MM.1S (cell line): Measurements from ENCODE around the gene ELF4.

Experiments used
- DNase-seq: peaks from one replicate; pipeline ENCODE4 v3.0.0-alpha.2; 2015
- H2AFZ ChIP-seq: fragments of 300-600 bp; sonication (generic); 2 replicates; pipeline ENCODE4 v1.6.0; 2016; ENCODE audit warnings: antibody characterized with exemption, low read length
- H3F3A ChIP-seq: fragments of 300-600 bp; sonication (generic); 2 replicates; pipeline ENCODE4 v1.6.1; 2016; ENCODE audit warnings: mild to moderate bottlenecking, antibody characterized with exemption, low read length, moderate library complexity, mixed read lengths; ENCODE audit not compliant: insufficient read depth
- H3K27ac ChIP-seq: fragments of 300-600 bp; sonication (generic); 2 replicates; pipeline ENCODE4 v1.5.1; 2016; ENCODE audit warnings: mild to moderate bottlenecking, low read length
- H3K27me3 ChIP-seq: fragments of 300-600 bp; sonication (generic); replicated peaks from 2 replicates; pipeline ENCODE4 v1.6.0; 2016; ENCODE audit warnings: low read length; ENCODE audit not compliant: insufficient read depth
- H3K36me3 ChIP-seq: fragments of 300-600 bp; sonication (generic); replicated peaks from 2 replicates; pipeline ENCODE4 v1.6.1; 2016; ENCODE audit warnings: mild to moderate bottlenecking, low read length, mixed read lengths; ENCODE audit not compliant: insufficient read depth
- H3K4me1 ChIP-seq: fragments of 300-600 bp; sonication (generic); 2 replicates; pipeline ENCODE4 v1.6.1; 2016; ENCODE audit warnings: low read length, mixed read lengths
- H3K4me2 ChIP-seq: fragments of 300-600 bp; sonication (generic); 2 replicates; pipeline ENCODE4 v1.6.0; 2016; ENCODE audit warnings: low read depth, low read length
- H3K4me3 ChIP-seq: fragments of 300-600 bp; sonication (generic); 2 replicates; pipeline ENCODE4 v1.5.1; 2016; ENCODE audit warnings: low read length, mixed read lengths
- H3K79me2 ChIP-seq: fragments of 300-600 bp; sonication (generic); 2 replicates; pipeline ENCODE4 v1.6.1; 2016; ENCODE audit warnings: mixed run types, low read length, mixed read lengths
- H3K9ac ChIP-seq: fragments of 300-600 bp; sonication (generic); 2 replicates; pipeline ENCODE4 v1.6.1; 2016; ENCODE audit warnings: low read length, mixed read lengths
- H3K9me2 ChIP-seq: fragments of 300-600 bp; sonication (generic); replicated peaks from 2 replicates; pipeline ENCODE4 v1.6.1; 2016; ENCODE audit warnings: mild to moderate bottlenecking, low read length, mixed read lengths; ENCODE audit not compliant: insufficient read depth
- H3K9me3 ChIP-seq: fragments of 300-600 bp; sonication (generic); replicated peaks from 2 replicates; pipeline ENCODE4 v1.6.1; 2016; ENCODE audit warnings: mild to moderate bottlenecking, low read length, mixed read lengths; ENCODE audit not compliant: insufficient read depth
- H4K20me1 ChIP-seq: fragments of 300-600 bp; sonication (generic); 2 replicates; pipeline ENCODE4 v1.6.1; 2016; ENCODE audit warnings: mild to moderate bottlenecking, low read length, moderate library complexity, mixed read lengths; ENCODE audit not compliant: insufficient read depth
- EZH2 ChIP-seq: fragments of 300-600 bp; sonication (generic); optimal IDR thresholded peaks from 2 replicates; pipeline ENCODE3; 2017; ENCODE audit warnings: low read depth, mild to moderate bottlenecking, antibody characterized with exemption, low read length, mixed read lengths
- EZH2phosphoT487 ChIP-seq: fragments of 300-600 bp; sonication (generic); IDR thresholded peaks from 2 replicates; pipeline ENCODE4 v1.6.1; 2018; ENCODE audit warnings: antibody characterized with exemption, low read length
- TF ChIP-seq, protein P1 (sequence below): fragments of 300-600 bp; sonication (generic); IDR thresholded peaks from 2 replicates; pipeline ENCODE4 v1.5.1; 2016; ENCODE audit warnings: antibody characterized with exemption, low read length, mixed read lengths

The ELF4 gene

DNA sequence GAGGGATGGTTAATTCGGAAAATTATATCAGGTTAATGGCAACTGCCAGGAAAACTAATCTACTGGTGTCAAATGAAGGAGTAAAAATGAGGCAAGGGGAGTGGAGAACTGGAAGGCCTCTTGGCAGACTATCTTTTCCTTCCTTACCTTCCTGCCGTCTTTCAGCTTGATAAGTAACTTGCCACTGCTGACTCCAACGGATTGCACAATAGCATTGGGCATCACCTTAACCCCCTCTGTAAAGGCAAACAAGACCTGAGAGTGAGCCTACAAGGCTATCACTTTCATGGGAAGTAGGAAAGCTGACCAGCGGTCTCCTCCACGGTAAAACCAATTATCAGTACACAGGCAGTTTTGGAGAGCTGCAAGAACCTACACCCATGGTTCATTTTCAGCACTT lies 26.2 kb upstream of the ELF4 start:
- no peaks in the 10 kb centered on the region for H3K36me3 ChIP-seq
- no peaks in the 10 kb centered on the region for H3K79me2 ChIP-seq
- no peaks in the 10 kb centered on the region for H3F3A ChIP-seq
- no peak overlapping the region for H3K4me3 ChIP-seq
- no peak for DNase-seq
- no peaks in the 10 kb centered on the region for H3K9me2 ChIP-seq
- H3K27me3 ChIP-seq, result no peaks in the 10 kb centered on the region
- no peak overlapping the region for H3K27ac ChIP-seq
- H3K9me3 ChIP-seq, result no peaks in the 10 kb centered on the region
- no peaks in the 10 kb centered on the region for H3K4me1 ChIP-seq
- no peak overlapping the region for H2AFZ ChIP-seq
- no peaks in the 10 kb centered on the region for H4K20me1 ChIP-seq
- no peak overlapping the region for H3K9ac ChIP-seq
- H3K4me2 ChIP-seq, result no peak overlapping the region
- no peak for TF ChIP-seq EZH2
- TF ChIP-seq, protein P1, sequence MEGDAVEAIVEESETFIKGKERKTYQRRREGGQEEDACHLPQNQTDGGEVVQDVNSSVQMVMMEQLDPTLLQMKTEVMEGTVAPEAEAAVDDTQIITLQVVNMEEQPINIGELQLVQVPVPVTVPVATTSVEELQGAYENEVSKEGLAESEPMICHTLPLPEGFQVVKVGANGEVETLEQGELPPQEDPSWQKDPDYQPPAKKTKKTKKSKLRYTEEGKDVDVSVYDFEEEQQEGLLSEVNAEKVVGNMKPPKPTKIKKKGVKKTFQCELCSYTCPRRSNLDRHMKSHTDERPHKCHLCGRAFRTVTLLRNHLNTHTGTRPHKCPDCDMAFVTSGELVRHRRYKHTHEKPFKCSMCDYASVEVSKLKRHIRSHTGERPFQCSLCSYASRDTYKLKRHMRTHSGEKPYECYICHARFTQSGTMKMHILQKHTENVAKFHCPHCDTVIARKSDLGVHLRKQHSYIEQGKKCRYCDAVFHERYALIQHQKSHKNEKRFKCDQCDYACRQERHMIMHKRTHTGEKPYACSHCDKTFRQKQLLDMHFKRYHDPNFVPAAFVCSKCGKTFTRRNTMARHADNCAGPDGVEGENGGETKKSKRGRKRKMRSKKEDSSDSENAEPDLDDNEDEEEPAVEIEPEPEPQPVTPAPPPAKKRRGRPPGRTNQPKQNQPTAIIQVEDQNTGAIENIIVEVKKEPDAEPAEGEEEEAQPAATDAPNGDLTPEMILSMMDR, result no peak
- no peak for TF ChIP-seq EZH2phosphoT487

DNA sequence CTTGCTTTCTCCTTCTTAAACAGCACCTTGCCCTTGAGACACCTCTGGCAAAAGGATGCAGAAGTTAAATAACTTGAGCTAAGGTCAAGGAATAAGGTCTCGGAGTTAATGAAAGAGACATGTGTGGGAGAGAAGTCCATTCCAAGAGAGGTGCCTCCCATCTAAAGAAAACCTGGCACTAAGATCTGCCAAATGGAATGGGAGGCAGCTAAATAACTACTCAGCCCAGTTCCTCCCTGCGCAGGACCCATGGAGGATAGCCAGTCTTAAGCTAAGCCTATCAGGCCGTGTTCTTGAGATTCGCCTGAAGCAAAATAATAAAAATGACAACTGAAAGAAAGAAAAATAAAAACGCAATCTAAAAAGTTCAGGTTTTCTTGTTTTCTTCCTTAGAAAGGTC lies 20.7 kb upstream of the ELF4 start:
- no peaks in the 10 kb centered on the region for H3F3A ChIP-seq
- no peak for DNase-seq
- no peaks in the 10 kb centered on the region for H3K36me3 ChIP-seq
- H3K9me3 ChIP-seq, result no peaks in the 10 kb centered on the region
- no peaks in the 10 kb centered on the region for H3K4me1 ChIP-seq
- no peaks in the 10 kb centered on the region for H4K20me1 ChIP-seq
- no peaks in the 10 kb centered on the region for H3K9me2 ChIP-seq
- no peak overlapping the region for H2AFZ ChIP-seq
- H3K27me3 ChIP-seq, result no peaks in the 10 kb centered on the region
- no peaks in the 10 kb centered on the region for H3K79me2 ChIP-seq
- H3K4me2 ChIP-seq, result no peak overlapping the region
- H3K9ac ChIP-seq, result no peak overlapping the region
- no peak overlapping the region for H3K27ac ChIP-seq
- no peak overlapping the region for H3K4me3 ChIP-seq
- TF ChIP-seq EZH2phosphoT487 (no peak), EZH2 (no peak)
- TF ChIP-seq, protein P1, result no peak

DNA sequence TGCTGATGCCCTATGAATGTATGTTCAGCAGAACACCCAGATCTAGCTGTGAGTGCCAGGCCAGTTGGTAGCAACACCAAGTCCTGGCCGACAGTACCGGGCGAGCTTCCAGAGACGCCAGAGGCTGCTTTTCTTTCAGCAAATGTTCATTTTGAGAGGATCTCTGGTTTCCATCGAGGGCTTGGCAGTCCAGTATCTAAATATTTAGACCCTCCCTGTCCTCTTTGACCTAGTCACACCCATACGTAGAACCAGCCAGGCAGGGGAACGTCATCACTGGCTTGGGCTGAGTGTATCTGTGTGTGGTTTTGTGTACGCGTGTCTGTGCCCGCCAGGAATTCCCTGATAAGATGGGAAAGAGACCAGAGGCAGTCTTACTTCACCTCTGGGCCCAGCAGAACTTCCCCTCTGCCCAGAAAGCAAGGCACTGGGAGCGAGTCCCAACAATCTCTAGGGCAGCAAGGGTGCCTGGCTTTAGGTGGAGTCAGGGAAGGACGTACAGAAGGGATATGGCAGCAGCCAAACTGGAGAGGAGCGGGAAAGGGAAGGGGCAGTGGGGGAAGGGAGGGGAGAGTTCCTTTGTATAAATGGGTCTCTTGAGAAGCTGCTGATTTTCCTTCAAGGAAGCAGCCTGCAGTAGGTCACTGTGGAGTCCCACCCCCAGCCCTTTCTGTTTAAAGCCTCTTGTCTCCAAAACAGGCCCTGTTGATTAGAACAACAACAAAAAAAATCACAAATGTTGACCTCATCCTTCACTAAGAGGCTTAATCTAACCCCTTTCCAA lies 15.0 kb upstream of the ELF4 start:
- Histone ChIP-seq H3K27me3 (no peaks in the 10 kb centered on the region), H3K9ac (no peak overlapping the region), H3K4me1 (peaks cover under 1% of the 10 kb centered on the region; the same call in 1 of the 2 replicates), H3K9me2 (no peaks in the 10 kb centered on the region), H3K9me3 (no peaks in the 10 kb centered on the region), H3K79me2 (no peaks in the 10 kb centered on the region), H3F3A (no peaks in the 10 kb centered on the region), H3K36me3 (no peaks in the 10 kb centered on the region), H3K27ac (no peak overlapping the region), H2AFZ (no peak overlapping the region), H3K4me3 (no peak overlapping the region), H3K4me2 (no peak overlapping the region), H4K20me1 (no peaks in the 10 kb centered on the region)
- DNase-seq, result no peak
- TF ChIP-seq EZH2phosphoT487 (no peak), EZH2 (no peak)
- TF ChIP-seq, protein P1, result no peak
